ENCODE measurements around the gene GTF2A1L.
"Not testable (repeated sequence)": the region's sequence is repeated elsewhere in the genome, so short reads cannot be mapped to it uniquely, and the experiment has no call there.

GRCh38 chr2:48622691-48623090, 5.0 kb downstream of the GTF2A1L start:
- not testable (repeated sequence) for TF ChIP-seq CTCF, EZH2, EZH2phosphoT487 (IDR thresholded peaks at IDR 0.05)
